Right lobe of liver (tissue), 4 donors: ENCODE data around the gene CHST8.

ENCODE experiments used
- POLR2A ChIP-seq: fragments of 450-650 bp; IDR thresholded peaks from one replicate; pipeline ENCODE4 v1.6.1; 2017; ENCODE audit warnings: antibody characterized with exemption, mild to moderate bottlenecking
- TF ChIP-seq, protein P1 (sequence below), 4 donors: fragments of 200-600 bp in 3 of 4; fragments of 450-650 bp in 1 of 4; IDR thresholded peaks; one replicate each; pipeline versions ENCODE4 v1.5.1 to v1.8.0; 2016 to 2022; ENCODE audit warnings: antibody characterized with exemption in 4 of 4, mild to moderate bottlenecking in 2 of 4
- donor health status: DM: no; HTN: no; CAD: no.
- donor health status: DM: no; HTN: no; CAD: no.
- donor health status: DM: no; HTN: yes; CAD: no.

- no peak for TF ChIP-seq POLR2A
- TF ChIP-seq, protein P1, sequence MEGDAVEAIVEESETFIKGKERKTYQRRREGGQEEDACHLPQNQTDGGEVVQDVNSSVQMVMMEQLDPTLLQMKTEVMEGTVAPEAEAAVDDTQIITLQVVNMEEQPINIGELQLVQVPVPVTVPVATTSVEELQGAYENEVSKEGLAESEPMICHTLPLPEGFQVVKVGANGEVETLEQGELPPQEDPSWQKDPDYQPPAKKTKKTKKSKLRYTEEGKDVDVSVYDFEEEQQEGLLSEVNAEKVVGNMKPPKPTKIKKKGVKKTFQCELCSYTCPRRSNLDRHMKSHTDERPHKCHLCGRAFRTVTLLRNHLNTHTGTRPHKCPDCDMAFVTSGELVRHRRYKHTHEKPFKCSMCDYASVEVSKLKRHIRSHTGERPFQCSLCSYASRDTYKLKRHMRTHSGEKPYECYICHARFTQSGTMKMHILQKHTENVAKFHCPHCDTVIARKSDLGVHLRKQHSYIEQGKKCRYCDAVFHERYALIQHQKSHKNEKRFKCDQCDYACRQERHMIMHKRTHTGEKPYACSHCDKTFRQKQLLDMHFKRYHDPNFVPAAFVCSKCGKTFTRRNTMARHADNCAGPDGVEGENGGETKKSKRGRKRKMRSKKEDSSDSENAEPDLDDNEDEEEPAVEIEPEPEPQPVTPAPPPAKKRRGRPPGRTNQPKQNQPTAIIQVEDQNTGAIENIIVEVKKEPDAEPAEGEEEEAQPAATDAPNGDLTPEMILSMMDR (IDR thresholded peaks at IDR 0.05): no peak
Observed at GRCh38 chr19:33622809-33623511, 1.2 kb downstream of the CHST8 start.
